ENCODE results near the gene OLFML1.

GRCh38 chr11:7467652-7468051 is 17.7 kb upstream of the OLFML1 start:
- TF ChIP-seq POLR2A (IDR thresholded peaks at IDR 0.05) = no peak
- TF ChIP-seq CTCF (IDR thresholded peaks at IDR 0.05) = no peak

All from adrenal gland (tissue), 5 donors.